Adipose tissue (tissue), 3 donors: ENCODE results near the gene MED27. TPM values are rescaled to one million over a fixed set of nuclear protein-coding genes. Genes with fewer than 3 reads are reported as not detected.

Source experiments
- H3K27ac ChIP-seq: one replicate; pipeline ENCODE4 v1.5.1; 2013; ENCODE audit warnings: low read depth, low read length
- WGBS, 3 donors: extraction: QIAGEN DNeasy Blood & Tissue Kit; methylation state at CpG; one replicate each; pipeline ENCODE4 v1.1.7; 2013; 5-methylcytosine and 5-hydroxymethylcytosine counted together
- polyA plus RNA-seq, 3 donors: library from polyadenylated mRNA; stranded (reverse); fragments of 200-250 nt; gene quantifications; one replicate each; pipeline ENCODE4 v1.2.3, GENCODE V29; 2013
- donor health status: healthy with polysubstance abuse.
- donor health status: Bipolar disorder and iron deficiency.
- donor health status: healthy.

Gene MED27
- polyA plus RNA-seq, 3 donors: 6.7 to 15.3 (median 13.0) TPM

DNA sequence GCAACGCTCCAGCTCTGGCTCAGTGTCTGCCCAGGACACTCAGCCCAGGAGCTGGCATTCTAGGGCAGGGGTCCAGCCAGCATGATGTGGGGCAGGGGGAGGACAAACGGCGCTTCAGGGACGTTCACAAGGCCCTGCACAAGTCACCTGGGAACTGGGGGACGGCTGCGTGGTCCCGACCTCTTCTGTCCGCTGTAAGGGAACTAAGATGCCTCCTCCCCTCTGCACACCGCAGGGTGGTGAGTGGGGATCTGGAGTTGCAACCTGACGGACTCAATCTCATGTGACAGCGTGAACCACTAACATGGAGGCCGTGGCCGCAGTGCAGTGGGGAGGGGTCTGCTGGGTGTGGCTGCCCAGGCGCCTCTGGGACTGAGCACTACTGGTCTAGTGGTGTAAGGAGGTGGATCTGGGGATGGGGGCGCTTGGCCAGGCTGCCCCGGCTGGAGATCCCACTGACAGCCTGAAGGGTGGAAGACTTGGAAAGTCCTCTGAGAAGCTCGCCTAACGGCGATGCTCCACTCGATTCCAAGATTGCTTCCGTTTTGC is 251.8 kb downstream of the MED27 start:
- no peak overlapping the region for H3K27ac ChIP-seq
- 77 to 81% (median 79%) methylated on average over 21 of the region's 21 CpGs for WGBS, 3 donors

DNA sequence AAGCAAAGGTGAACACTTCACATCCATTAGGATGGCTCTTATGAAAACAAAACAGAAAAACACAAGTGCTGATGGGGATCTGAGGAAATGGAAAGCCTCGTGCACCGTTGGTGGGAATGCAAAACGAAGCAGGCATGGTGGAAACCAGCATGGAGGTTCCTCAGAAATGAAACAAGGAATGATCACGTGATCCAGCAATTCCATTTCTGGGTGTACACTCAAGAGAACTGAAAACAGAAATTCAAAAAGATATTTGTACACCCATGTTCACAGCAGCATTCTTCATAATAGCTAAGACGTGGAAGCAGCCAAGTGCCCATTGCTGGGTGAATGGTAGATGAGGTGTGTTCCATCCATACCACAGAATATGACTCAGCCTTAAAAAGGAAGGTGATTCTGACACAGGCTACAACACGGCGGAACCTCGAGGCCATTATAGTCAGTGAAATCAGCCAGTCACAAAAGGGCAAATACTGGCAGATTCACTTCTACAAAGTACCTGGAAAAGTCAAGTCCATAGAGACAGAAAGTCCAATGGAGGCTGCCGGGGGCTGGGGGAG is 252.6 kb downstream of the MED27 start:
- 64 to 65% (median 65%) methylated on average over 9 of the region's 9 CpGs for WGBS, 3 donors
- H3K27ac ChIP-seq: no peak overlapping the region

DNA sequence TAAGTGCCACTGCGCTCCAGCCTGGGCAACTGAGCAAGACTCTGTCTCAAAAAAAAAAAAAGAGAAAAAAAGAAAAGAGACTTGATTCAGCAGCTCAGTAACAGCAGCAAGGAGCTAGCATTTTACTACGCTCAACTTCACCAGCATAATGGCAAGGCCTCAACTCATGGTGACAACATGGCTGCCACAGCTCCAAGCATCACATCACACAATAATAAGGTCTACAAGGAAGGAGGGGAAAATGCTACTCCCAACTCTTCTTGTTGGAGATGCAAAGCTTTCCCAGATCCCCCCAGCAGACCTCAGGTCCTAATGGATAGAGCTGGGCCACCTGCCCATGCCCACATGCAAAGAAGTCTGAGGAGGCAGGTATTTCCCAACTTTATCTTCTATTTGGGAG is 253.6 kb downstream of the MED27 start:
- no peak overlapping the region for H3K27ac ChIP-seq
- WGBS, 3 donors: 94 to 100% (median 95%) methylated on average over 2 of the region's 2 CpGs

DNA sequence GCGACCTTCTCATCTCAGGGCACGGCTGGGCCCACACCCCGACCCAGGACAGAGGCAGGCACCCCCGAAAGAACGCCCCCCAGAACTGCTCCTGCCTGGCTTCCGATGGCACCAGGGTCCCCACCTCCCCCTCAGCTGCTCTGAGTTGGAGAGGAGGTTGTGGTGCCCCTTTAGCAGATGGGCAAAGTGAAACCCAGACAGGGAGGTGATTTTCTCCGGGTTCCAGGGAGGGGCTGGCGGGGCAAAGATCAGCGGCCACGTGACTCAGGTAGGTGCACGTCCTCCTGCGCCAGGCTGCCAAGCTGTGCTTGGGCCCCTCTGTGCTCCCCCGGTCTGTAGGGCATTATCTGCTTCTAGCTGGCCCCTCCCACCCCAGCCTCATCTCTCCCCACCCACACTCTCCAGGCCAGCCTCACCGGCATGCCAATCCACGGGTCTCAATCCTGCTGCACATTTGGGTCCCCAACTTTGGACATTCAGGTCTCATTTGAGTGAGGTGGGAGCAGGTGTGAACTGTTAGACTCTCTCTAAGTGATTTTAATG is 254.6 kb downstream of the MED27 start:
- 83 to 88% (median 84%) methylated on average over 15 of the region's 15 CpGs for WGBS, 3 donors
- H3K27ac ChIP-seq: no peak overlapping the region

DNA sequence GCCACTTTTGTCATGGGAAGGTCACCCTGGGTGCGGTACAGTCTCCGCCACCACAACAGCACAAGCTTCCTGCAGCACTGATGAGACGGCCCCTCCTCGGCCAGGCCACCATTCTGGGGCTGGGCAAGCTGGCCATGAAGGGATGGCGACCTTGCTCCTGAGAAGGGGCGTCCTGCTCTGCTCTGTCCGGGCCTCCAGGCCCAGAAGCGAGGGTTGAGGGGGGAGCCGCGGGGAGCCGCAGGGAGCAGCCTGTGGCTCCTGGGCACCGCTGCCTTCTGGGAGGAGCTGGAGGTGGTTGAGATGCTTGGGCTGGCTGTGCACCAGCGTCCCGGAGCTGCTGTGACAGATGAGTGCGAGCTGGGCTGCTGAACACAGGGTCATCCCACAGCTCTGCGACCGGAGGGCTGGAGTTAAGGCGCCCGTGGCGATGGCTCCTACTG is 255.5 kb downstream of the MED27 start:
- 53 to 60% (median 59%) methylated on average over 18 to 20 of the region's 20 CpGs for WGBS, 3 donors
- no peak overlapping the region for H3K27ac ChIP-seq

DNA sequence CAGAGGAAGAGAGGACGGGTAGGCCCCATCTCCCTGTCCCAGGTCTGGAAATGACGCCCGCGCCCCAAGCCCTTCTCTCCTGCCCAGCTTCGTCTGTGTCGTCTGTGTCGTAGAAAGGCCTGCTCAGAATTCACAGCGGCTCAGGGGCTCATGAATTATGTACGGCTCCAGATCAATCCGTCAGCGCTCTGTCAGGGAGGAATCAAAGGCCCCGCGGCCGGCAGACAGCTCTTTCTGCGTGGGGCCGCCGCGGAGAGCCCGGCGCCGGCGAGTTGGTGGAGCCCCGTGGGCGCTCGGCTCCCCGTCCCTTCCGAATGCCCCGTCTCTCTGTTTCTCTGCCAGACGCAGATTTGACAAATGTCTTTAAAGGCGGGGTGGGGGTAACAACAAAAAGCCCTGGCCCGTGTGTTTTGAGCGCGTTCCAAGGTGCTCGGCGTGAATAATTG is 255.9 kb downstream of the MED27 start:
- 34 to 49% (median 46%) methylated on average over 35 of the region's 35 CpGs for WGBS, 3 donors
- H3K27ac ChIP-seq: no peak overlapping the region

DNA sequence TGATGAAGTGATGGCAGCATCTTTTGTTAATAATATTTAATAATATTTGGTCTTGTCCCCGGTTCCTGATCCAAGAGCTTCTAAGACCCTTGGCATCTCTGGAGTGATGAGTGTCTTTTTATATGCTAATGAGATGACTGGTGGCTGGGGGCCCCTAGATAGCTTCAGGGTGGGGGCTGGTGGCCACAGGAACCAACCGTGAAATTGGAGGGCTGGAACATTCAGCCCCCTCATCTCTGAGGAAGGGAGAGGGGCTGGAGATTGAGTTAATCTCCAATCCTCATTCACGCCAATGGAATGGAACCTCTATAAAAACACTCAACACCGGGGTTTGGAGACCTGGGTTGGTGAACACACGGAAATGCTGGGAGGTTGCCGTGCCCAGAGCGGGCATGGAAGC is 261.6 kb downstream of the MED27 start:
- no peak overlapping the region for H3K27ac ChIP-seq
- 70 to 80% (median 77%) methylated on average over 7 of the region's 7 CpGs for WGBS, 3 donors

DNA sequence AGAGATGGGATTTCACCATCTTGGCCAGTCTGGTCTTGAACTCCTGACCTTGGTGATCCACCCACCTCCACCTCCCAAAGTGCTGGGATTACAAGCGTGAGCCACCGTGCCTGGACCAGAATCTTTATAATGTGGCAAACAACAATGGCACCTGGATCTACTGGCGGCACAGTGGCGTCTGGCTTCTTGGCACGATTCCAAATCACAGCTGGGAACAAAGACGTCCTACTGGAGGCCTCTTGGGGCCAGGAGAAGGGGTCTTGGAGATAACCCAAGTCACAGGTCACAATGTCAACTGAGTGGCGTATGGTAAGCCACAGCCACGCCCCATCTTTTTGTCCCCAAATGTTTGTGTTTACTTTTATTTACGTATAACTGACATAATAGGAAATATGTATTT is 262.0 kb downstream of the MED27 start:
- WGBS, 3 donors: 35 to 51% (median 47%) methylated on average over 9 of the region's 9 CpGs
- no peak overlapping the region for H3K27ac ChIP-seq

DNA sequence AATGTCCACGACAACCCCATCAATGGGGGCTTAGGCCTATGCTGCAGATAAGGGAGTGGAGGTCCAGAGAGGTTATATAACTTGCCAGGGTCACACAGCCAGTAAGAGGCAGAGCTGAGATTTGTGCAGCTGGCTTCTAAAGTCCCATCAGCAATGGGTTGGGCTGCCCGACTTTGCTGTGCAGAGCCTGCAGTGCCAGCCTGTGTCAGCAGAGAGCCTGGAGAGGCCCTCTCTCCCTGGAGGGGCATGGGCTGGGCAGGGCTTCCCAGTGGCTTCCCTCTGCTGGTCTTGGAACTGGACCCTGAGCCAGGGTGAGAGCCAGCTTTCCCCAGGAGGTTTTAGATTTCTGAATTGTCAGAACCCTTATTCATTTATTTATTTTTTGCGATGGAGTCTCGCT is 262.6 kb downstream of the MED27 start:
- no peak overlapping the region for H3K27ac ChIP-seq
- 81 to 86% (median 83%) methylated on average over 4 of the region's 4 CpGs for WGBS, 3 donors

DNA sequence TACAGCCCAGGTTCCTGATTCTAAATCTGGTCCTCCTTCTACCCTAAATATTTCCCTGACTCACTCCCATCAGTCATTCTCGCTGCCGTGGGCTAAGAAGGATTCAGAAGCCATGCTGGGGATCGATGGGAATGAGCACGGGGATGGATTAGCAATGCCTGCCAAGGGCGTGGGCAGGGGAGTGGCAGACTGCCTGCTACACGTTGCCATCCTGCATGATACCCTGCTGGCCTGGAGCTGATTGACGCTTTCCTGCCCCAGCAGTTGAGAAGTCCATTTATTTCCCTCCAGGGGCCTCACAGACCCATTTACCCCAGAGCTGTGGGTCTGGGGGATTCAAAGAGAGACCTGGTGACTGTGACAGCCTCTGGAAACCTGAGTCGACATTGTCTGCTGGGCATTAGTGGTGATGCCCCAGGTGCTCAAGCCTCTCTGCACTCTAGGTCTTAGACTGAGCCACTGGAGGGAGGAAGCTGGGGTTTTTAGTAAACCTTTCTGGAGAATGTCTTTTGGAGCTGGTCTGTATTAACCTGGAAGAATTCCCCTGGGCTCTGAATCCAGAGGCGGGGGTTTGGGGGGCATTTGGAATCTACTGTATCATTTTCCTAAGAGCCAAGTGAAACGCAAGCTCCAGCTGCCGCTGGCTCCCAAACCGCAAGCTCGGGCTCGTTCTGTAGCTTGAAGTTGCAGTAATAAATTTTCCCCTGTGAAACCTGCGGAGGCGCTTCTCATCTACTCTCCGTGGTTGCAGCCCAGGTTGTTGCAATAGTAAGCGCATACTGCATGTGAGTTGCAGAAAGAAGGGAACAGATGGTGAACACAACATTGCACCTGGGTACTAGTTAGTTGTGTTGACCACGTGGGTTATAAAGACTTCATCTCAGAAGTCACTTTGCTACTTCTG is 263.4 kb downstream of the MED27 start:
- H3K27ac ChIP-seq: no peak overlapping the region
- WGBS, 3 donors: 43 to 49% (median 47%) methylated on average over 19 of the region's 19 CpGs

DNA sequence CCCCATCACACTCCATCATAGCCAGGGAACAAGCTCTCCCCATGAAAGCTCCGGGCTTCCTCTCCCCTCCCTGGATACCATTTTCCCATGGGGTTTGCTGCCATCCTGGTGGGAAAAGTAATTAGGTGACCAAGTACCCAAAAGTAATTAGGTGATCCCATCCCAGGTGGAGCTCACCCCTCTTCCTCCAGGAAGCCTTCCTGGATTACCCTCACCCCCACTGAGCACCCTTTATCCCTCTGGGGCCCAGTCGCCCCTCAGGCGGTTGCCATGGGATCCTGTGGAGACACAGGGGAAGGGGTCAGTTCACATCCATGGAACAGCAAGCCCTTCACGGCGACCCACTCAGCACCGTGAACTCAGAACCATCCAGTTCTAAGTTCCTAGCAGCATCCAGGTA is 265.0 kb downstream of the MED27 start:
- WGBS, 3 donors: 83 to 91% (median 88%) methylated on average over 6 of the region's 6 CpGs
- H3K27ac ChIP-seq: no peak overlapping the region

DNA sequence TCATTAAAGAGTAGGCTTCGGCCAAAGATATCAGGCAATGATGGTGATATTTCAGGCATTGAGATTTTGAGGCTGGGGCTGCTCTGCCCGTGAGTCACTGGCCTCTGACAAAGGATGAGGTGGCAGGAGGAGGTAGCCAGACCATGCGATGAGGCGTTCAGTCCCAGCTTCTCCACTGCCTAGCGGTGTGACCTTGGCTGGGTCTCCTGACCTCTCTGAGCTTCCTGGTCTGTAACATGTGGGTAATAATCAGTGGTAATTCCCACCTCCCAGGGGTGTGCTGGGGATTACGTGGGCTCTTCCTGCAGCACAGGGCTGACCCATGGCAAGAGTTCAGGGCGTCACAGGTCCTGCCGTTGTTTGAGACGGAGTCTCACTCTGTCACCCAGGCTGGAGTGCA is 266.6 kb downstream of the MED27 start:
- 70 to 73% (median 72%) methylated on average over 9 of the region's 9 CpGs for WGBS, 3 donors

DNA sequence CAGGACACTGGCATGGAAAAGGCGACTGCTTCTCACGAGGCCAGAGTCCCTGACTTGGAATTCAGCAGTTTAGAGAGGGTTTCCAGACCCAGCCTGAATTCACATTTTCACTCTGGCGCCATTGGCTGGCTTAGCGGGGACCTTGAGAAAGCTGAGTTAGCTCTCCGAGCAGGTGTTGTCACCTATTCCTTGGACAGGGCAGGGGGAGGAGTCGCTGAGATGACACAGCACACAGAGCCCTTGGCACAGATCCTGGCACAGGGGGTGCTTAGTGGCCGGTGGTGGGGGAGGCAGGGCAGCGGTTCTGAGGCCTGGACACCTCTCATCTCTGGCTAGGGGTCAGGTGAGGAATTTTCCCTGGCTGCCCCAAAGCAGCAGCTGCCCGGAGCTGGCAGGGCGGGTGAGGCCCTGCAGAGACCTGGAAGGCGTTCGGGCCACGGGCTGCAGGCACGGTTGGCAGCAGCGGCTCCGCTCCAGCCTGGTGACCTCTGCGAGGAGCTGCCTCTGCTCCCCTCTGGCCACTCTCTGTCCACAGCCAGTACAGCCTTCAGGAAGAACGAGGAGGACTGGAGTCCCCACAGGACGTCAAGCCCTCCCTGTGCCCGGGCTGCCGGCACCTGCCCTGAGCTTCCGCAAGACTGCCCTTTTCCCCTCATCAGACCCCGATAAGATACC is 267.4 kb downstream of the MED27 start:
- H3K27ac ChIP-seq: no peak overlapping the region
- WGBS, 3 donors: 74 to 87% (median 85%) methylated on average over 22 to 23 of the region's 23 CpGs

More for the DNA sequence above, 266.6 kb downstream of the MED27 start:
- H3K27ac ChIP-seq: no peak overlapping the region

DNA sequence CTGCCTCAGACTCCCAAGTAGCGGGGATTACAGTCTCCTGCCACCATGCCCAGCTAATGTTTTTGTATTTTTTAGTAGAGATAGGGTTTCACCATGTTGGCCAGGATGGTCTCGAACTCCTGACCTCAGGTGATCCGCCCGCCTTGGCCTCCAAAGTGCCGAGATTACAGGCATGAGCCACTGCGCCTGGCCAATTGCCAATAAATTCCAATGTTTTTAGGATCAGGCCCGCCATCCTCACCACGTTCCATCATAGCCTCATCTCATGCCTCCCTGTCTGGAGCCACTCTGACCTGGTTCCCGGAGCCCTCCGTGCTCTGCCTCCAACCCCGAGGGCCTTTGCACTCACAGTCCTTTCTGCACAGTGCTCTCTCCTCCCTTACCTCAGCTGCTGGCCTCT is 268.3 kb downstream of the MED27 start:
- 71 to 80% (median 80%) methylated on average over 11 of the region's 11 CpGs for WGBS, 3 donors
- no peak overlapping the region for H3K27ac ChIP-seq

DNA sequence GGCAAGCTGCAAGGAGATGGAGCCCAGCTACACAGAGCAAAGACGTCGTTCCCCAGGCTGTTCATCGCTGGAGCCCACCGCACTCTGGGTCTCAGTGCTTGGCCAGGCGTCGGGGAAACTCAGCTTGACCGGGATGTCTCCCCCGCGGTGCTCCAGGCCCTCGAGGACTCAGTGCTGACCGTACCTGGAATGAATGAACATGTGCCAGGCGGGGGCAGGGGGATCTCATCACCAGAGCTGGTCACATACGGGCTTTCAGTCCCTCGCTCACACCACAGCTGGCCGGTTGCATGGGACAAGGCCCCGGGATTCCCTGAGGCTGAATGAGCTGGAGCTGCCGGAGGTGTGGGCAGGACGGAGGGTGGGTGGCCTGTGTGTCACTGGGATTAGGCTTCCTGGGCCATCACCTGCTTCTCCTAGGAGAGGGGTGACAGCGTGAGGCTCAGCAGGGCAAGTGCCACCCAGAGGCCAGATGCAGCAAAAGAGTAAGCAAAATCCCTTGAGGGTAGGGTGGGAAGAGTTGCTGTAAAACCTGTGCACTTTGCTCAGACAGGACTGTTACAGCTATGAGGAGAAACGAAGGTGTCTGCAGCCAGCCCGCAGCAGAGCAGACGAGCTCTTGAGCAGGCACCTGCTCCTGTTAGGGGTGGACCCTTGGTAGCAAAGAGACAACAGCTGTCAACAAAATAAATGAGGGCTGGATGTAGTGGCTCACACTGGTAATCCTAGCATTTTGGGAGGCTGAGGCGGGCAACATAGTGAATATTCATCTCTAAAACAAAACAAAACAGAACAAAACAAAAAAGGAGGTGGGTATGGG is 269.1 kb downstream of the MED27 start:
- WGBS, 3 donors: 67 to 74% (median 70%) methylated on average over 23 of the region's 23 CpGs
- H3K27ac ChIP-seq: no peak overlapping the region
